Smooth muscle cell (in vitro differentiated cells): ENCODE results near the gene B3GNT7. TPM values are rescaled to one million over a fixed set of nuclear protein-coding genes. Genes with fewer than 3 reads are reported as not detected.

Experiments used
- DNase-seq: peaks from one replicate; lab custom pipeline; 2025; ENCODE audit not compliant: unreplicated experiment; lab: John Stamatoyannopoulos, UW
- H2AFZ ChIP-seq: fragments of 200-600 bp; sonication (generic); 2 replicates; pipeline ENCODE4 v1.6.0; 2016; ENCODE audit warnings: antibody characterized with exemption, low read depth, mild to moderate bottlenecking
- H3F3A ChIP-seq: fragments of 200-600 bp; sonication (generic); 2 replicates; pipeline ENCODE4 v1.6.0; 2017; ENCODE audit warnings: antibody characterized with exemption, low read depth
- H3K27ac ChIP-seq: fragments of 200-600 bp; sonication (generic); 2 replicates; pipeline ENCODE4 v1.5.1; 2016; ENCODE audit warnings: low read depth, mild to moderate bottlenecking
- H3K27me3 ChIP-seq: fragments of 200-600 bp; sonication (generic); 2 replicates; pipeline ENCODE4 v1.6.1; 2016; ENCODE audit warnings: low read depth, mild to moderate bottlenecking
- H3K36me3 ChIP-seq: fragments of 200-600 bp; sonication (generic); 2 replicates; pipeline ENCODE4 v1.5.1; 2016; ENCODE audit warnings: low read depth
- H3K4me1 ChIP-seq: fragments of 200-600 bp; sonication (generic); 2 replicates; pipeline ENCODE4 v1.5.1; 2016; ENCODE audit warnings: low read depth
- H3K4me2 ChIP-seq: fragments of 200-600 bp; sonication (generic); 2 replicates; pipeline ENCODE4 v1.6.0; 2016; ENCODE audit warnings: mild to moderate bottlenecking
- H3K4me3 ChIP-seq: fragments of 200-600 bp; sonication (generic); 2 replicates; pipeline ENCODE4 v1.5.1; 2016; ENCODE audit warnings: mild to moderate bottlenecking
- H3K79me2 ChIP-seq: fragments of 200-600 bp; sonication (generic); 2 replicates; pipeline ENCODE4 v1.6.0; 2016; ENCODE audit warnings: low read depth, mild to moderate bottlenecking
- H3K9ac ChIP-seq: fragments of 200-600 bp; sonication (generic); 2 replicates; pipeline ENCODE4 v1.6.0; 2016; ENCODE audit warnings: low read depth
- H3K9me3 ChIP-seq: fragments of 200-600 bp; sonication (generic); replicated peaks from 2 replicates; pipeline ENCODE4 v1.5.1; 2016; ENCODE audit warnings: low read depth
- H4K20me1 ChIP-seq: fragments of 200-600 bp; sonication (generic); 2 replicates; pipeline ENCODE4 v1.6.0; 2016; ENCODE audit warnings: low read depth
- whole genome bisulfite sequencing: methylation state at CpG from one replicate; pipeline ENCODE4 v1.1.7; 2016; ENCODE audit warnings: low lambda C conversion rate; 5-methylcytosine and 5-hydroxymethylcytosine counted together
- polyA plus RNA-seq: library from polyadenylated mRNA; unstranded; fragments of >200 nt; fragmentation: Nextera tagmentation; extraction: Ambion mirVana; gene quantifications from 2 replicates; pipeline ENCODE4 v1.2.1, GENCODE V29; 2016
- total RNA-seq: library from RNA; depleted of rRNA; stranded (reverse); fragments of >200 nt; gene quantifications from 2 replicates; pipeline ENCODE4 v1.2.3, GENCODE V29; 2014
- TF ChIP-seq, protein P1 (sequence below): fragments of 200-600 bp; sonication (generic); IDR thresholded peaks from 2 replicates; pipeline ENCODE4 v1.5.1; 2017; ENCODE audit warnings: borderline replicate concordance, mild to moderate bottlenecking, antibody characterized with exemption; ENCODE audit not compliant: insufficient read depth, poor library complexity, severe bottlenecking

Gene B3GNT7
- total and polyA plus RNA-seq, 2 experiments from 2014 or later = 0.62 to 0.85 TPM

GRCh38 chr2:231370749-231371429 is 24.6 kb upstream of the B3GNT7 start:
- H4K20me1 ChIP-seq = no peaks in the 10 kb centered on the region
- no peaks in the 10 kb centered on the region for H3K36me3 ChIP-seq
- no peaks in the 10 kb centered on the region for H3K79me2 ChIP-seq
- H3K9ac ChIP-seq = no peak overlapping the region
- peaks cover 6% of the 10 kb centered on the region for H3K27me3 ChIP-seq
- H2AFZ ChIP-seq = no peak overlapping the region
- peaks cover 1% of the 10 kb centered on the region for H3F3A ChIP-seq
- 85% methylated on average over 21 of the region's 21 CpGs for WGBS
- peaks cover 13% of the 10 kb centered on the region for H3K4me1 ChIP-seq
- H3K27ac ChIP-seq = no peak overlapping the region
- no peak overlapping the region for H3K4me2 ChIP-seq
- TF ChIP-seq, protein P1, sequence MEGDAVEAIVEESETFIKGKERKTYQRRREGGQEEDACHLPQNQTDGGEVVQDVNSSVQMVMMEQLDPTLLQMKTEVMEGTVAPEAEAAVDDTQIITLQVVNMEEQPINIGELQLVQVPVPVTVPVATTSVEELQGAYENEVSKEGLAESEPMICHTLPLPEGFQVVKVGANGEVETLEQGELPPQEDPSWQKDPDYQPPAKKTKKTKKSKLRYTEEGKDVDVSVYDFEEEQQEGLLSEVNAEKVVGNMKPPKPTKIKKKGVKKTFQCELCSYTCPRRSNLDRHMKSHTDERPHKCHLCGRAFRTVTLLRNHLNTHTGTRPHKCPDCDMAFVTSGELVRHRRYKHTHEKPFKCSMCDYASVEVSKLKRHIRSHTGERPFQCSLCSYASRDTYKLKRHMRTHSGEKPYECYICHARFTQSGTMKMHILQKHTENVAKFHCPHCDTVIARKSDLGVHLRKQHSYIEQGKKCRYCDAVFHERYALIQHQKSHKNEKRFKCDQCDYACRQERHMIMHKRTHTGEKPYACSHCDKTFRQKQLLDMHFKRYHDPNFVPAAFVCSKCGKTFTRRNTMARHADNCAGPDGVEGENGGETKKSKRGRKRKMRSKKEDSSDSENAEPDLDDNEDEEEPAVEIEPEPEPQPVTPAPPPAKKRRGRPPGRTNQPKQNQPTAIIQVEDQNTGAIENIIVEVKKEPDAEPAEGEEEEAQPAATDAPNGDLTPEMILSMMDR = no peak
- no peak overlapping the region for H3K4me3 ChIP-seq
- DNase-seq = no peak
- H3K9me3 ChIP-seq = no peaks in the 10 kb centered on the region

DNA sequence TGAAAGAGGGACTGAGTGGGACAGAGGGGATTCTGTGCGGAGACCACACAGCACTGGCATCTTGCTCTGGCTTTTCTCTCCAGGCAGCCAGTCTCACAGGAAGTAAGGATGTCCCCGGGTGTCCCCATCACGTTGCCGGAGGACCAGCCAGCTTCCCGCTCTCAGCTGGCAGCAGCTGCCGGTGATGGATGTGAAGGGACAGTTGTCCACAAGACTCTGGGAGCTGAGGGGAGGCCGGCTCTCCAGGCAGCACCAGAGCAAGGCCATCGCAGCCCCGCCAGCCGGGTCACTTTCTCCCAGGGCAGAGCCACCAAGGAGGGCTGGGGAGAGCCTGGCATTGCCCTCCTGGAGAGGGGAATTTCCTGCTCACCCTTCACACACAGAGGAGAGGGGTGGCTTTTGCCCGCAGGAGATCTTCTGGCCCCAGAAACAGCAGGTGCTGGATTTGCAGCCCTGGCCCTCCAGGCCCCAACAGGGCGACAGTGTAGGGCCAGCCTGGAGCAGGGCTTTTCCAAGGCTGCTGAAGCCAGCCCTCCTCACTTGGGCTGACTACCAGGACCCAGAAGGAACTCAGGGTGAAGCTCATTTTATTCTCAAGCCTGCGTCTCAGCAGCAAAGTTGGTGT is 24.0 kb upstream of the B3GNT7 start:
- no peak overlapping the region for H3K4me3 ChIP-seq
- WGBS = 89% methylated on average over 13 of the region's 13 CpGs
- no peak overlapping the region for H3K9ac ChIP-seq
- no peak overlapping the region for H3K27ac ChIP-seq
- no peaks in the 10 kb centered on the region for H3K79me2 ChIP-seq
- H3K27me3 ChIP-seq = peaks cover 11% of the 10 kb centered on the region
- H3K4me2 ChIP-seq = no peak overlapping the region
- no peak for DNase-seq
- H3K9me3 ChIP-seq = no peaks in the 10 kb centered on the region
- H3K4me1 ChIP-seq = peaks cover 12% of the 10 kb centered on the region
- H2AFZ ChIP-seq = no peak overlapping the region
- no peaks in the 10 kb centered on the region for H3K36me3 ChIP-seq
- no peaks in the 10 kb centered on the region for H4K20me1 ChIP-seq
- TF ChIP-seq, protein P1 = no peak
- no peaks in the 10 kb centered on the region for H3F3A ChIP-seq

DNA sequence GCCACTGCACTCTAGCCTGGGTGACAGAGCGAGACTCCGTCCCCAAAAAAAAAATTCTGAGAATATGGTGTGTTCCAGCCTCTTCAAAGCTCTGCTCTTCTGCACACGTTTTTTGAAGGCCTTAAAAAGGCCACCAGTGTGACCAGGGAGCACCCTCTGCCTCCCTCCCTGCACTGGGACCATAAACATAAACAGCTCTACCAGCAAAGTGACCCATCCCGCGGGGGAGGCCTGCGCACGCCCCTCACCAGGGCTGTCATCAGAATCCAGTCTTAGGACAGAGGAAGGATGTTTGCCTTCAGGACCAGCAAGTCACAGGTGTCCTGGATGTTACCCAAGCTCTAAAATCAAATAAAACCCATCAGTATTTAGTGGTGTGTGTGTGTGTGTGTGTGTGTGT is 23.2 kb upstream of the B3GNT7 start:
- Histone ChIP-seq H3K27ac (no peak overlapping the region), H3K36me3 (no peaks in the 10 kb centered on the region), H4K20me1 (no peaks in the 10 kb centered on the region), H3K79me2 (no peaks in the 10 kb centered on the region), H3K9me3 (no peaks in the 10 kb centered on the region), H3K4me2 (no peak overlapping the region), H3K9ac (no peak overlapping the region), H3K4me1 (peaks cover 12% of the 10 kb centered on the region), H2AFZ (no peak overlapping the region), H3K4me3 (no peak overlapping the region), H3K27me3 (peaks cover 15% of the 10 kb centered on the region), H3F3A (no peaks in the 10 kb centered on the region)
- DNase-seq = no peak
- TF ChIP-seq, protein P1 = no peak
- 92% methylated on average over 7 of the region's 7 CpGs for WGBS

DNA sequence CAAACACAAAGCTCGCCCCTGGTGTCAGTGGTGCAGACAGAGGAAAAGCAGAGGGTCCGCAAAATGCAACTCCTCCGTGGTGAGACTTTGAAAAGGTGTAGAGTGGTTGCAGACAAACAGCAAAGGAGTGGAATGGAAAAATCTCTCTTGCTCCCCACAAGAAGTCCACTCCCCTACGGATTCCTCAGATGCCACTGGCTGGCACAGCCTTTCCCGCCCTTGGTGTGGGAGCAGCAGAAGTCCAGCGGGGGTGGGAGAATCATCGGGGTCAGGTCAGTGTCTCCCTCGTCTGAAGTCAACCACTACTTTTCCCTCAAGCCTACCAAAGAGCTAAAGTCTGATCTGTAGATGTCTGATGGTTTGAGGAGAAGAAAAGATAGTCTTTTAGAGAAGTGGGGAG is 22.3 kb upstream of the B3GNT7 start:
- TF ChIP-seq, protein P1 = no peak
- Histone ChIP-seq H3K4me2 (no peak overlapping the region), H3F3A (no peaks in the 10 kb centered on the region), H3K9ac (no peak overlapping the region), H3K27ac (no peak overlapping the region), H3K4me3 (no peak overlapping the region), H2AFZ (no peak overlapping the region), H3K9me3 (no peaks in the 10 kb centered on the region), H3K27me3 (peaks cover 15% of the 10 kb centered on the region), H3K79me2 (no peaks in the 10 kb centered on the region), H4K20me1 (no peaks in the 10 kb centered on the region), H3K36me3 (no peaks in the 10 kb centered on the region), H3K4me1 (peaks cover 12% of the 10 kb centered on the region)
- no peak for DNase-seq
- 86% methylated on average over 8 of the region's 8 CpGs for WGBS
